Suprapubic skin (tissue), 4 donors: ENCODE data around the gene MARCHF10. TPM values are rescaled to one million over a fixed set of nuclear protein-coding genes. Genes with fewer than 3 reads are reported as not detected.

Experiments used
- DNase-seq, 2 donors: peaks; one replicate each; pipeline ENCODE4 v3.0.0-alpha.2; 2019; ENCODE audit warnings: low spot score in 2 of 2
- H3K27ac ChIP-seq: fragments of 200-600 bp; sonication (generic); one replicate; pipeline ENCODE4 v1.5.1; 2019
- H3K27me3 ChIP-seq: fragments of 200-600 bp; sonication (generic); one replicate; pipeline ENCODE4 v1.5.1; 2019
- H3K36me3 ChIP-seq: fragments of 200-600 bp; sonication (generic); one replicate; pipeline ENCODE4 v1.5.1; 2019
- H3K4me1 ChIP-seq: fragments of 200-600 bp; sonication (generic); one replicate; pipeline ENCODE4 v1.5.1; 2019
- H3K4me3 ChIP-seq: fragments of 200-600 bp; sonication (generic); one replicate; pipeline ENCODE4 v1.5.1; 2019; ENCODE audit warnings: mild to moderate bottlenecking
- H3K9me3 ChIP-seq: fragments of 200-600 bp; sonication (generic); one replicate; pipeline ENCODE4 v1.5.1; 2019
- EP300 ChIP-seq: sonication (generic); formaldehyde crosslinking; IDR thresholded peaks from one replicate; pipeline ENCODE4 v1.6.1; 2017; ENCODE audit warnings: antibody characterized with exemption
- POLR2A ChIP-seq, 2 donors: fragments of 450-650 bp; IDR thresholded peaks; one replicate each; pipeline ENCODE4 v1.6.1; 2017; ENCODE audit warnings: antibody characterized with exemption in 2 of 2, mild to moderate bottlenecking in 2 of 2, moderate library complexity in 2 of 2
- POLR2AphosphoS5 ChIP-seq, 3 donors: sonication (generic); formaldehyde crosslinking; IDR thresholded peaks; one replicate each; pipeline ENCODE4 v1.6.1; 2017; ENCODE audit warnings: antibody characterized with exemption in 3 of 3
- WGBS: methylation state at CpG from one replicate; pipeline ENCODE4 v1.1.5; 2018; 5-methylcytosine and 5-hydroxymethylcytosine counted together
- total RNA-seq, 4 donors: library from RNA; depleted of rRNA; stranded (reverse); fragments of >200 nt; gene quantifications; one replicate each; pipeline ENCODE4 v1.1.0, GENCODE V29; 2016
- TF ChIP-seq, protein P1 (sequence below), 2 donors: fragments of 200-600 bp in 1 of 2; fragments of 450-650 bp in 1 of 2; sonication (generic) in 1 of 2; IDR thresholded peaks; one replicate each; pipeline ENCODE4 v1.5.1; 2016 to 2019; ENCODE audit warnings: antibody characterized with exemption in 2 of 2, mild to moderate bottlenecking in 1 of 2, moderate library complexity in 1 of 2

The MARCHF10 gene
- total RNA-seq, 4 donors from 2014 or later = not detected

DNA sequence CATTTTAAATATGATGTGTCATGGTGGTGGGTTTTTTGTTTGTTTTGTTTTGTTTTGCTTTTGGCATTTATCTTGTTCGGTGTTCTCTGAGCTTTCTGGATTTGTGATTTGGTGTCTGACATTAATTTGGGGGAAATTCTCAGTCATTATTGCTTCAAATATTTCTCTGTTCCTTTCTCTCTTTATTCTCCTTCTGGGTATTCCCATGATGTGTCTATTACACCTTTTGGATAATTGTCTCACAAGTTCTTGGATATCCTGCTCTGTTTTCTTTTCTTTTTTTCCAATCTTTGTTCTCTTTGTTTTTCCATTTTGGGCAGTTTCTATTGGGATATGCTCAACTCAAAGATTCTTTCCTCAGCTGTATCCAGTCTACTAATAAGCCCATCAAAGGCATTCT lies 88.5 kb downstream of the MARCHF10 start:
- no peak overlapping the region for H3K27ac ChIP-seq
- no peak for DNase-seq
- peaks cover 2% of the 10 kb centered on the region for H3K4me1 ChIP-seq
- TF ChIP-seq POLR2A (IDR thresholded peaks at IDR 0.05) = no peak
- TF ChIP-seq, protein P1, sequence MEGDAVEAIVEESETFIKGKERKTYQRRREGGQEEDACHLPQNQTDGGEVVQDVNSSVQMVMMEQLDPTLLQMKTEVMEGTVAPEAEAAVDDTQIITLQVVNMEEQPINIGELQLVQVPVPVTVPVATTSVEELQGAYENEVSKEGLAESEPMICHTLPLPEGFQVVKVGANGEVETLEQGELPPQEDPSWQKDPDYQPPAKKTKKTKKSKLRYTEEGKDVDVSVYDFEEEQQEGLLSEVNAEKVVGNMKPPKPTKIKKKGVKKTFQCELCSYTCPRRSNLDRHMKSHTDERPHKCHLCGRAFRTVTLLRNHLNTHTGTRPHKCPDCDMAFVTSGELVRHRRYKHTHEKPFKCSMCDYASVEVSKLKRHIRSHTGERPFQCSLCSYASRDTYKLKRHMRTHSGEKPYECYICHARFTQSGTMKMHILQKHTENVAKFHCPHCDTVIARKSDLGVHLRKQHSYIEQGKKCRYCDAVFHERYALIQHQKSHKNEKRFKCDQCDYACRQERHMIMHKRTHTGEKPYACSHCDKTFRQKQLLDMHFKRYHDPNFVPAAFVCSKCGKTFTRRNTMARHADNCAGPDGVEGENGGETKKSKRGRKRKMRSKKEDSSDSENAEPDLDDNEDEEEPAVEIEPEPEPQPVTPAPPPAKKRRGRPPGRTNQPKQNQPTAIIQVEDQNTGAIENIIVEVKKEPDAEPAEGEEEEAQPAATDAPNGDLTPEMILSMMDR (IDR thresholded peaks at IDR 0.05) = no peak
- no peak for TF ChIP-seq POLR2AphosphoS5 (IDR thresholded peaks at IDR 0.05)
- TF ChIP-seq EP300 = no peak
- WGBS = 79% methylated on average over 1 of the region's 1 CpG
- H3K4me3 ChIP-seq = no peak overlapping the region
- H3K9me3 ChIP-seq = no peaks in the 10 kb centered on the region
- H3K27me3 ChIP-seq = no peaks in the 10 kb centered on the region
- H3K36me3 ChIP-seq = no peaks in the 10 kb centered on the region

DNA sequence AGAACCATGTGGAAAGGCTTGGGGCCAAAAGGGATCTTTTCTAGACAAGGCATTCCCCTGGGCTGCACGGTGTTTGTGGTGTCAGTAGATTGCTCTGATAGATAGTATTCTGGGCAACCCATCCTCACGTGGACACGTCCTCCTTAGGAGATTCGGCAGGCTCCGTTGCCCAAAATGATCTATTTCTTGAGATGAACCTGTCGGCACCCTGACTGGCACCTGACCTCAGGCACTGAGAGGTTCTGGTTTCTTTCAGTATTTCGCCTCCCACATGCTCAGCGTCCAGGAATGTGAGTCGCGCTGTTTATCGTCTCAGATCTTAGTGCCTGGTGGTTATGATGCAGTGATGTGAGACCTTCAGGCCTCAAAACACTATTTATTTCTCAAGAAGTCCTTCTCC lies 89.7 kb downstream of the MARCHF10 start:
- TF ChIP-seq POLR2AphosphoS5 (IDR thresholded peaks at IDR 0.05) (no peak), POLR2A (IDR thresholded peaks at IDR 0.05) (no peak), EP300 (no peak)
- TF ChIP-seq, protein P1 (IDR thresholded peaks at IDR 0.05) = no peak
- no peaks in the 10 kb centered on the region for H3K9me3 ChIP-seq
- 61% methylated on average over 11 of the region's 11 CpGs for WGBS
- H3K4me3 ChIP-seq = no peak overlapping the region
- H3K4me1 ChIP-seq = no peaks in the 10 kb centered on the region
- H3K27ac ChIP-seq = no peak overlapping the region
- DNase-seq = no peak
- H3K36me3 ChIP-seq = no peaks in the 10 kb centered on the region
- no peaks in the 10 kb centered on the region for H3K27me3 ChIP-seq

DNA sequence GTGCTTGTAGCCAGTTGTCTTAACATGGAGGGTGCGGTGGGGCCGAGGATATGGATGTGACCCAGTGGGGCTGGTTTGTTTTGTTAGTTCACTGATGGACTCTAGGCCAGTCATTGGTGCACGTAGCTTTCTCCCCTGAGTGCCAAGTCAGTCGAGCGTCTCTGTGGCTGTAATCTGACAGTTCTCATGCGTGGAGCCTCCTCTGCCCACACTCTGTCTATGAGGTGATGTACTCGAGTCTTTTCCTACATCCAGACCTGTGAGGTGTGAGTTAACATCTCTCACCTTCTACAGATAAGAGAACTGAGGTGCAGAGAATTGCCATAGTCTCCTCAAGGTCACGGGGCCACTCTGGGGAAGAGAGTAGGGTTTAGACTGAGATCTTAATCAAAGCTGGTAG lies 90.2 kb downstream of the MARCHF10 start:
- TF ChIP-seq, protein P1 (IDR thresholded peaks at IDR 0.05) = no peak
- TF ChIP-seq POLR2AphosphoS5 (IDR thresholded peaks at IDR 0.05) (no peak), EP300 (no peak), POLR2A (IDR thresholded peaks at IDR 0.05) (no peak)
- Histone ChIP-seq H3K4me1 (no peaks in the 10 kb centered on the region), H3K27me3 (no peaks in the 10 kb centered on the region), H3K9me3 (no peaks in the 10 kb centered on the region), H3K36me3 (no peaks in the 10 kb centered on the region), H3K27ac (no peak overlapping the region), H3K4me3 (no peak overlapping the region)
- no peak for DNase-seq
- WGBS = 94% methylated on average over 8 of the region's 8 CpGs

DNA sequence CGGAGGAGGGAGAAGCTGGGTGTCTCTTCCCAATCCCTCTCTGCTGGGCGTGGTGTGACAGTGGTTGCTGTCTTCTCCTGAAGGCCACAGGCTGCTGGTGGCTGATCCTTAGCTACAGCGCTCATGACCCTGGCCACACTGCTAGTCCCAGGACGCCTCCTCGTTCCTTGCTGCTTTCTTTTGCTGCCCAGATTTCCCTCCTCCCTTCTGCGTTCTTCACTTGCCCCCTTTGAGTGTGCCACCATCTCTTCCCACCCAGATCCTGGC lies 90.6 kb downstream of the MARCHF10 start:
- H3K4me3 ChIP-seq = no peak overlapping the region
- no peak overlapping the region for H3K27ac ChIP-seq
- no peaks in the 10 kb centered on the region for H3K36me3 ChIP-seq
- no peaks in the 10 kb centered on the region for H3K4me1 ChIP-seq
- no peak for DNase-seq
- 94% methylated on average over 6 of the region's 6 CpGs for WGBS
- TF ChIP-seq EP300 (no peak), POLR2AphosphoS5 (IDR thresholded peaks at IDR 0.05) (no peak), POLR2A (IDR thresholded peaks at IDR 0.05) (no peak)
- TF ChIP-seq, protein P1 (IDR thresholded peaks at IDR 0.05) = no peak
- H3K27me3 ChIP-seq = no peaks in the 10 kb centered on the region
- no peaks in the 10 kb centered on the region for H3K9me3 ChIP-seq

DNA sequence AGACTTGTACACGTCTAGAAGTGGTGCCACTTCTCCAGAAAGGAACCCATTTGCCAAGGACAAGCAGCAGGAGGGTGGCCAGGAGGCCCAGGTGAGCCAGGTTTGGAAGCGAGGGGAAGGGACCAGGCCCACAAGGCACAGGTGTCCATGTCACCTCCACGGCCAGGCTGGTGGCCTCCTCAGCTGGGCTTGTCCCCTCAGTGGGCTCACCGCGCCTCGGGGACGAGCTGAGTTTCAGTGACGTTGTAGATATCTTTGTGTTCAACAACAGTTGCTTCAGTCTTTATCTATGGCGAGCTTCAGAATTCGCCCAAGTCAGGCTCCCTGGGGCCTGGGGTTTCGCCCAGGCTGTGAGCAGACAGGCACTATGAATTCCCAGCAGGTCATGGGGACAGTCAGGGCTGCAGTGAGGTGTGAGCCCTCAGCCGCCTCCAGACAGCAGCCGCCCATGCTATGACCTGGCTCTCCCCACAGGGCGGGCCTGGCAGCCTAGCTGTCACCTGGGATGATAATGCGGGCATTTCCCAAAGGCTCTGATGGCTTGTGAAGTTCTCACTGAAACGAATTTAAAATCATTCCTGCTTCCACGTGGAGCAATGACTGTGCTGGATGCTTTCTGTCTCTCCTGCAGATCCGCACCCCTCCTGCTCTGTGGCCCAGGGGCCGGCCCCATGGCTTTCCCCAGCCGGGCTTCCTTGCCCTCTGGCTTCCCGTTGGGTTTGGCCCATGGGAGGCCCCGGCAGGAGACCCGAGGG lies 91.1 kb downstream of the MARCHF10 start:
- H3K27me3 ChIP-seq = no peaks in the 10 kb centered on the region
- WGBS = 92% methylated on average over 13 of the region's 23 CpGs

More for the DNA sequence above, 91.1 kb downstream of the MARCHF10 start:
- Histone ChIP-seq H3K4me1 (no peaks in the 10 kb centered on the region), H3K27ac (no peak overlapping the region), H3K36me3 (no peaks in the 10 kb centered on the region), H3K4me3 (no peak overlapping the region), H3K9me3 (no peaks in the 10 kb centered on the region)
- no peak for TF ChIP-seq EP300
- TF ChIP-seq POLR2A (IDR thresholded peaks at IDR 0.05) = no peak
- TF ChIP-seq POLR2AphosphoS5 (IDR thresholded peaks at IDR 0.05) = no peak
- TF ChIP-seq, protein P1 (IDR thresholded peaks at IDR 0.05) = no peak
- DNase-seq = no peak
